GM06990 (cell line): Measurements from ENCODE around the gene ZNF831.

Experiments used
- DNase-seq: peaks from one replicate; pipeline ENCODE4 v3.0.0-alpha.2; 2011; ENCODE audit not compliant: insufficient read length; ENCODE audit errors: extremely low read depth
- H3K27me3 ChIP-seq: replicated peaks from 2 replicates; pipeline ENCODE4 v1.6.0; 2011; ENCODE audit warnings: low read length; ENCODE audit not compliant: control insufficient read depth, insufficient read depth
- H3K36me3 ChIP-seq: 2 replicates; pipeline ENCODE4 v1.5.1; 2011; ENCODE audit warnings: low read length; ENCODE audit not compliant: control insufficient read depth, insufficient read depth
- H3K4me3 ChIP-seq: replicated peaks from 2 replicates; pipeline ENCODE4 v1.5.1; 2011; ENCODE audit warnings: low read depth, mild to moderate bottlenecking, control low read depth, low read length
- CTCF ChIP-seq: IDR thresholded peaks from 2 replicates; pipeline ENCODE4 v1.5.1; 2011; ENCODE audit warnings: low read length, control low read depth, mild to moderate bottlenecking, inconsistent platforms; ENCODE audit not compliant: insufficient read depth, poor library complexity, severe bottlenecking

ZNF831 gene

GRCh38 chr20:59151820-59152219 lies 11.8 kb upstream of the ZNF831 start:
- Histone ChIP-seq H3K36me3 (no peaks in the 10 kb centered on the region; the same call in 1 of the 2 replicates), H3K27me3 (no peaks in the 10 kb centered on the region; the same call in none of the 2 replicates), H3K4me3 (no peak overlapping the region)
- no peak for DNase-seq
- TF ChIP-seq CTCF, result no peak

GRCh38 chr20:59152559-59153354 lies 10.9 kb upstream of the ZNF831 start:
- DNase-seq, result no peak

GRCh38 chr20:59153355-59153681 lies 10.3 kb upstream of the ZNF831 start:
- no peak for DNase-seq
- Histone ChIP-seq H3K36me3 (no peaks in the 10 kb centered on the region; the same call in 1 of the 2 replicates), H3K27me3 (no peaks in the 10 kb centered on the region; the same call in none of the 2 replicates), H3K4me3 (no peak overlapping the region)
- TF ChIP-seq CTCF, result no peak

More at GRCh38 chr20:59152559-59153354, 10.9 kb upstream of the ZNF831 start:
- Histone ChIP-seq H3K4me3 (no peak overlapping the region), H3K27me3 (no peaks in the 10 kb centered on the region; the same call in none of the 2 replicates), H3K36me3 (no peaks in the 10 kb centered on the region; the same call in 1 of the 2 replicates)
- TF ChIP-seq CTCF, result no peak

GRCh38 chr20:59153832-59154231 lies 9.8 kb upstream of the ZNF831 start:
- H3K27me3 ChIP-seq, result no peaks in the 10 kb centered on the region; the same call in none of the 2 replicates

GRCh38 chr20:59154317-59155013 lies 9.2 kb upstream of the ZNF831 start:
- DNase-seq, result no peak
- no peak for TF ChIP-seq CTCF
- Histone ChIP-seq H3K4me3 (no peak overlapping the region), H3K27me3 (no peaks in the 10 kb centered on the region; the same call in none of the 2 replicates), H3K36me3 (no peaks in the 10 kb centered on the region)

More at GRCh38 chr20:59153832-59154231, 9.8 kb upstream of the ZNF831 start:
- Histone ChIP-seq H3K36me3 (no peaks in the 10 kb centered on the region), H3K4me3 (no peak overlapping the region)
- TF ChIP-seq CTCF, result no peak
- DNase-seq, result no peak
